ENCODE results near the gene PDLIM1.

GRCh38 chr10:95297402-95297801, 6.6 kb upstream of the PDLIM1 start:
- TF ChIP-seq RARB (CRISPR knock-in tag; IDR thresholded peaks at IDR 0.05) (no peak), ZFP3 (CRISPR knock-in tag; IDR thresholded peaks at IDR 0.05) (no peak), OSR1 (CRISPR knock-in tag; IDR thresholded peaks at IDR 0.05) (no peak), TCF4 (CRISPR knock-in tag; IDR thresholded peaks at IDR 0.05; ENCODE audit: borderline replicate concordance) (no peak), ZNF565 (CRISPR knock-in tag; conservative IDR thresholded peaks at IDR 0.05; ENCODE audit: low read depth) (no peak), ZFP30 (CRISPR knock-in tag; IDR thresholded peaks at IDR 0.05) (no peak), TSHZ2 (CRISPR knock-in tag; IDR thresholded peaks at IDR 0.05) (no peak), ESRRG (CRISPR knock-in tag; IDR thresholded peaks at IDR 0.05) (no peak), ZNF70 (CRISPR knock-in tag; IDR thresholded peaks at IDR 0.05) (no peak), GLIS3 (CRISPR knock-in tag; IDR thresholded peaks at IDR 0.05) (no peak), CSRNP3 (CRISPR knock-in tag; IDR thresholded peaks at IDR 0.05) (no peak)
- TF ChIP-seq, protein P1, sequence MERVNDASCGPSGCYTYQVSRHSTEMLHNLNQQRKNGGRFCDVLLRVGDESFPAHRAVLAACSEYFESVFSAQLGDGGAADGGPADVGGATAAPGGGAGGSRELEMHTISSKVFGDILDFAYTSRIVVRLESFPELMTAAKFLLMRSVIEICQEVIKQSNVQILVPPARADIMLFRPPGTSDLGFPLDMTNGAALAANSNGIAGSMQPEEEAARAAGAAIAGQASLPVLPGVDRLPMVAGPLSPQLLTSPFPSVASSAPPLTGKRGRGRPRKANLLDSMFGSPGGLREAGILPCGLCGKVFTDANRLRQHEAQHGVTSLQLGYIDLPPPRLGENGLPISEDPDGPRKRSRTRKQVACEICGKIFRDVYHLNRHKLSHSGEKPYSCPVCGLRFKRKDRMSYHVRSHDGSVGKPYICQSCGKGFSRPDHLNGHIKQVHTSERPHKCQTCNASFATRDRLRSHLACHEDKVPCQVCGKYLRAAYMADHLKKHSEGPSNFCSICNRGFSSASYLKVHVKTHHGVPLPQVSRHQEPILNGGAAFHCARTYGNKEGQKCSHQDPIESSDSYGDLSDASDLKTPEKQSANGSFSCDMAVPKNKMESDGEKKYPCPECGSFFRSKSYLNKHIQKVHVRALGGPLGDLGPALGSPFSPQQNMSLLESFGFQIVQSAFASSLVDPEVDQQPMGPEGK (CRISPR knock-in tag; IDR thresholded peaks at IDR 0.05; ENCODE audit: borderline replicate concordance), result no peak
- TF ChIP-seq, protein P2, sequence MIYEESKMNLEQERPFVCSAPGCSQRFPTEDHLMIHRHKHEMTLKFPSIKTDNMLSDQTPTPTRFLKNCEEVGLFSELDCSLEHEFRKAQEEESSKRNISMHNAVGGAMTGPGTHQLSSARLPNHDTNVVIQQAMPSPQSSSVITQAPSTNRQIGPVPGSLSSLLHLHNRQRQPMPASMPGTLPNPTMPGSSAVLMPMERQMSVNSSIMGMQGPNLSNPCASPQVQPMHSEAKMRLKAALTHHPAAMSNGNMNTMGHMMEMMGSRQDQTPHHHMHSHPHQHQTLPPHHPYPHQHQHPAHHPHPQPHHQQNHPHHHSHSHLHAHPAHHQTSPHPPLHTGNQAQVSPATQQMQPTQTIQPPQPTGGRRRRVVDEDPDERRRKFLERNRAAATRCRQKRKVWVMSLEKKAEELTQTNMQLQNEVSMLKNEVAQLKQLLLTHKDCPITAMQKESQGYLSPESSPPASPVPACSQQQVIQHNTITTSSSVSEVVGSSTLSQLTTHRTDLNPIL (CRISPR knock-in tag; IDR thresholded peaks at IDR 0.05; ENCODE audit: low read depth), result no peak
